ENCODE measurements around the gene FOXS1.

The FOXS1 gene

GRCh38 chr20:31809661-31810060 is 35.7 kb downstream of the FOXS1 start:
- no peak for TF ChIP-seq CTCF (IDR thresholded peaks at IDR 0.05; ENCODE audit: insufficient read depth, low read length, poor library complexity, severe bottlenecking)
- Histone ChIP-seq H3K27me3 (replicated peaks; ENCODE audit: control insufficient read depth, insufficient read depth, low read length) (no peaks in the 10 kb centered on the region), H3K4me3 (replicated peaks; ENCODE audit: low read depth, low read length) (no peak overlapping the region), H3K36me3 (ENCODE audit: control insufficient read depth, insufficient read depth, low read length) (no peaks in the 10 kb centered on the region; the same call in 1 of the 2 replicates)
- DNase-seq (ENCODE audit: extremely low read depth, insufficient read length), result no peak

GRCh38 chr20:31808481-31808880 is 36.9 kb downstream of the FOXS1 start:
- H3K36me3 ChIP-seq (ENCODE audit: control insufficient read depth, insufficient read depth, low read length), result peaks cover 1% of the 10 kb centered on the region; the same call in 1 of the 2 replicates
- TF ChIP-seq CTCF (IDR thresholded peaks at IDR 0.05; ENCODE audit: insufficient read depth, low read length, poor library complexity, severe bottlenecking), result no peak
- H3K27me3 ChIP-seq (replicated peaks; ENCODE audit: control insufficient read depth, insufficient read depth, low read length), result no peaks in the 10 kb centered on the region
- DNase-seq (ENCODE audit: extremely low read depth, insufficient read length), result no peak
- H3K4me3 ChIP-seq (replicated peaks; ENCODE audit: low read depth, low read length), result no peak overlapping the region

- Histone ChIP-seq H3K4me3 (replicated peaks; ENCODE audit: low read depth, low read length) (no peak overlapping the region), H3K36me3 (ENCODE audit: control insufficient read depth, insufficient read depth, low read length) (peaks cover 4% of the 10 kb centered on the region), H3K27me3 (replicated peaks; ENCODE audit: control insufficient read depth, insufficient read depth, low read length) (no peaks in the 10 kb centered on the region)
- no peak for DNase-seq (ENCODE audit: extremely low read depth, insufficient read length)
- no peak for TF ChIP-seq CTCF (IDR thresholded peaks at IDR 0.05; ENCODE audit: insufficient read depth, low read length, poor library complexity, severe bottlenecking)
Measured at GRCh38 chr20:31806564-31807355, 38.6 kb downstream of the FOXS1 start.

- Histone ChIP-seq H3K4me3 (replicated peaks; ENCODE audit: low read depth, low read length) (no peak overlapping the region), H3K27me3 (replicated peaks; ENCODE audit: control insufficient read depth, insufficient read depth, low read length) (no peaks in the 10 kb centered on the region), H3K36me3 (ENCODE audit: control insufficient read depth, insufficient read depth, low read length) (peaks cover 11% of the 10 kb centered on the region)
- no peak for DNase-seq (ENCODE audit: extremely low read depth, insufficient read length)
- TF ChIP-seq CTCF (IDR thresholded peaks at IDR 0.05; ENCODE audit: insufficient read depth, low read length, poor library complexity, severe bottlenecking), result no peak
Measured at GRCh38 chr20:31803552-31804291, 41.7 kb downstream of the FOXS1 start.

GRCh38 chr20:31801508-31801907 is 43.9 kb downstream of the FOXS1 start:
- H3K4me3 ChIP-seq (replicated peaks; ENCODE audit: low read depth, low read length), result no peak overlapping the region
- H3K36me3 ChIP-seq (ENCODE audit: control insufficient read depth, insufficient read depth, low read length), result peaks cover 22% of the 10 kb centered on the region
- no peak for TF ChIP-seq CTCF (IDR thresholded peaks at IDR 0.05; ENCODE audit: insufficient read depth, low read length, poor library complexity, severe bottlenecking)
- no peaks in the 10 kb centered on the region for H3K27me3 ChIP-seq (replicated peaks; ENCODE audit: control insufficient read depth, insufficient read depth, low read length)
- no peak for DNase-seq (ENCODE audit: extremely low read depth, insufficient read length)
